HepG2 (cell line): ENCODE measurements around the gene MCF2L. TPM values are rescaled to one million over a fixed set of nuclear protein-coding genes. Genes with fewer than 3 reads are reported as not detected.
A peak's percentile ranks its signal among the peaks of the same experiment; 100 is the strongest.

Experiments
- GTF2F1 ChIP-seq: fragments of 150-350 bp; IDR thresholded peaks from 2 replicates; pipeline ENCODE4 v1.6.1; 2014; ENCODE audit warnings: low read length
- HNF4G ChIP-seq, 2 experiments: sonication (generic) in 1 of 2; formaldehyde crosslinking in 1 of 2; IDR thresholded peaks; 2 replicates each; pipeline versions ENCODE4 v1.4.0 to v1.6.1; 2011 to 2020; ENCODE audit warnings: borderline replicate concordance in 2 of 2, low read depth in 2 of 2, mild to moderate bottlenecking in 2 of 2, low read length in 1 of 2, missing genetic modification reagents in 1 of 2, moderate library complexity in 1 of 2
- MBD4 ChIP-seq: IDR thresholded peaks from 2 replicates; pipeline ENCODE4 v1.6.1; 2012; ENCODE audit warnings: low read length, inconsistent platforms, borderline replicate concordance
- MIER2 ChIP-seq: IDR thresholded peaks from 2 replicates; pipeline ENCODE4 v1.6.1; 2016; ENCODE audit warnings: missing biosample characterization, missing genetic modification reagents
- ZKSCAN5 ChIP-seq: sonication (generic); formaldehyde crosslinking; IDR thresholded peaks from 2 replicates; pipeline ENCODE4 v1.5.1; 2020; ENCODE audit warnings: mild to moderate bottlenecking, missing genetic modification reagents
- ZNF225 ChIP-seq: sonication (generic); formaldehyde crosslinking; IDR thresholded peaks from 2 replicates; pipeline ENCODE4 v1.4.0; 2020; ENCODE audit warnings: mild to moderate bottlenecking, missing genetic modification reagents
- ZNF253 ChIP-seq: sonication (generic); formaldehyde crosslinking; IDR thresholded peaks from 2 replicates; pipeline ENCODE4 v1.8.0; 2022; ENCODE audit warnings: mild to moderate bottlenecking, missing genetic modification reagents, borderline replicate concordance
- ZNF367 ChIP-seq: sonication (generic); formaldehyde crosslinking; IDR thresholded peaks from 2 replicates; pipeline ENCODE4 v1.4.0; 2020; ENCODE audit warnings: missing genetic modification reagents, borderline replicate concordance
- ZNF768 ChIP-seq: sonication (generic); formaldehyde crosslinking; IDR thresholded peaks from 2 replicates; pipeline ENCODE4 v1.4.0; 2020; ENCODE audit warnings: missing genetic modification reagents
- polyA plus RNA-seq, 8 experiments: library from polyadenylated mRNA; depleted of rRNA in 3 of 8; stranded (reverse) in 7 of 8; unstranded in 1 of 8; fragments of >200 nt; fragmentation: Illumina TruSeq in 4 of 8; extraction: Trizol in 4 of 8; gene quantifications; 2 replicates each; pipeline versions ENCODE4 v1.2.1 to v1.2.3, GENCODE V29; 2011 to 2016; ENCODE audit warnings: low read depth in 4 of 8, missing spikeins in 1 of 8, mixed read lengths in 1 of 8; ENCODE audit not compliant: insufficient read depth in 1 of 8
- total RNA-seq, 5 experiments: library from RNA; depleted of rRNA; stranded (reverse); fragments of >200 nt; fragmentation: Illumina TruSeq; extraction: Trizol; gene quantifications; 2 replicates each; pipeline ENCODE4 v1.2.3, GENCODE V29; 2016; ENCODE audit warnings: low read depth in 1 of 5
- TF ChIP-seq, protein P1 (sequence below): sonication (generic); formaldehyde crosslinking; IDR thresholded peaks from 2 replicates; pipeline ENCODE4 v1.5.0; 2020; ENCODE audit warnings: missing genetic modification reagents
- TF ChIP-seq, protein P2 (sequence below): sonication (generic); formaldehyde crosslinking; IDR thresholded peaks from 2 replicates; pipeline ENCODE4 v1.4.0; 2020; ENCODE audit warnings: mild to moderate bottlenecking, missing genetic modification reagents, borderline replicate concordance
- TF ChIP-seq, protein P3 (sequence below): sonication (generic); formaldehyde crosslinking; IDR thresholded peaks from 2 replicates; pipeline ENCODE4 v1.5.0; 2020; ENCODE audit warnings: missing genetic modification reagents, mild to moderate bottlenecking, borderline replicate concordance
- TF ChIP-seq, protein P4 (sequence below): sonication (generic); formaldehyde crosslinking; IDR thresholded peaks from 2 replicates; pipeline ENCODE4 v1.8.0; 2023; ENCODE audit warnings: mild to moderate bottlenecking, missing genetic modification reagents
- TF ChIP-seq, protein P5 (sequence below): sonication (generic); formaldehyde crosslinking; IDR thresholded peaks from 2 replicates; pipeline ENCODE4 v1.5.1; 2020; ENCODE audit warnings: missing genetic modification reagents, mild to moderate bottlenecking, borderline replicate concordance
- TF ChIP-seq, protein P6 (sequence below): sonication (generic); formaldehyde crosslinking; IDR thresholded peaks from 2 replicates; pipeline ENCODE4 v1.9.0; 2021; ENCODE audit warnings: missing genetic modification reagents, borderline replicate concordance

Gene MCF2L
- total and polyA plus RNA-seq, 2 of the 13 experiments (the other 11 are each of a cell fraction or from before 2014, with no cell fraction given) = 19.4 to 28.4 TPM

DNA sequence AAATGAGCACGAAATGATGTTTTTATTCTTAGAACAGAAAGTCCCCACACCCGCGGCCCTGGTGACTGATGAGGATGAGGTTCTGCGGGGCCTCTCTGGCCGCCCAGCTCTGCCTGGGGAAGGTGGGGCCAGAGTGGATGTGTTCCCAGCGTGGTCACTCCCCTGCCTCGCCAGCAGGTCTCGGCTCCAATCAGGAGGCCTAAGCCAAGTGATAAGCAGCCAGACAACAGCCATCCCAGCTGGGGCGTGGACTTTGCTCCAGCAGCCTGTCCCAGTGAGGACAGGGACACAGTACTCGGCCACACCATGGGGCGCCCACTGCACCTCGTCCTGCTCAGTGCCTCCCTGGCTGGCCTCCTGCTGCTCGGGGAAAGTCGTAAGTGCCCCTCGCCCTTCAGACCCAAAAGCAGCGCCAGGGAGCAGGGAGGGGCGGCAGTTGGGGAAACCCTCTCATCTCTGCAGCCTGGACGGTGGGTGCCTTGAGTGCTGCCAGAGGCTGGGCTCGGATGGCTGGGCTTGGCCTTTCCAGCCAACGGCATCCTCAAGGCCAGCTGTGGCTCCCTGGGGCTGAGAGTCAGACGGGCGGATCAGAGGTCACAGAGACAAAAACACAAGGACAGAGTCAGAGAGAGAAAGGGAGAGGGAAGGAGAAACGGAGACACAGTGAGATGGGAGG is 153.7 kb downstream of the MCF2L start, which contains the start of gene F10 (continued):
- TF ChIP-seq ZKSCAN5 (CRISPR knock-in tag) (peak; percentile 57), HNF4G (IDR thresholded peaks at IDR 0.05; ENCODE audit: borderline replicate concordance, low read depth, low read length) (peak; percentile 95), HNF4G (CRISPR knock-in tag; IDR thresholded peaks at IDR 0.05; ENCODE audit: borderline replicate concordance, low read depth) (peak; percentile 97), GTF2F1 (no peak), ZNF253 (CRISPR knock-in tag) (0 out of 2 replicates have a peak, but pooled peaks have one; percentile 50), ZNF225 (CRISPR knock-in tag) (peak; percentile 78), MBD4 (no peak), ZNF367 (peak; percentile 66; the same call in 1 of the 2 replicates), ZNF768 (CRISPR knock-in tag) (peak; percentile 74), MIER2 (no peak)
- TF ChIP-seq, protein P1, sequence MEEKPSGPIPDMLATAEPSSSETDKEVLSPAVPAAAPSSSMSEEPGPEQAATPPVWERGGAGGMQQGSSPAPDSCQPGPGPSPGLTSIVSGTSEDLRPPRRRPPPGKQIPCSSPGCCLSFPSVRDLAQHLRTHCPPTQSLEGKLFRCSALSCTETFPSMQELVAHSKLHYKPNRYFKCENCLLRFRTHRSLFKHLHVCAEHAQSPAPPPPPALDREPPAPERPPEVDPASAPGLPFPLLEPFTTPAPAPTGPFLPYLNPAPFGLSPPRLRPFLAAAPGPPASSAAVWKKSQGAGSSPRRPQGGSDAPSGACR (CRISPR knock-in tag) = no peak
- TF ChIP-seq, protein P2, sequence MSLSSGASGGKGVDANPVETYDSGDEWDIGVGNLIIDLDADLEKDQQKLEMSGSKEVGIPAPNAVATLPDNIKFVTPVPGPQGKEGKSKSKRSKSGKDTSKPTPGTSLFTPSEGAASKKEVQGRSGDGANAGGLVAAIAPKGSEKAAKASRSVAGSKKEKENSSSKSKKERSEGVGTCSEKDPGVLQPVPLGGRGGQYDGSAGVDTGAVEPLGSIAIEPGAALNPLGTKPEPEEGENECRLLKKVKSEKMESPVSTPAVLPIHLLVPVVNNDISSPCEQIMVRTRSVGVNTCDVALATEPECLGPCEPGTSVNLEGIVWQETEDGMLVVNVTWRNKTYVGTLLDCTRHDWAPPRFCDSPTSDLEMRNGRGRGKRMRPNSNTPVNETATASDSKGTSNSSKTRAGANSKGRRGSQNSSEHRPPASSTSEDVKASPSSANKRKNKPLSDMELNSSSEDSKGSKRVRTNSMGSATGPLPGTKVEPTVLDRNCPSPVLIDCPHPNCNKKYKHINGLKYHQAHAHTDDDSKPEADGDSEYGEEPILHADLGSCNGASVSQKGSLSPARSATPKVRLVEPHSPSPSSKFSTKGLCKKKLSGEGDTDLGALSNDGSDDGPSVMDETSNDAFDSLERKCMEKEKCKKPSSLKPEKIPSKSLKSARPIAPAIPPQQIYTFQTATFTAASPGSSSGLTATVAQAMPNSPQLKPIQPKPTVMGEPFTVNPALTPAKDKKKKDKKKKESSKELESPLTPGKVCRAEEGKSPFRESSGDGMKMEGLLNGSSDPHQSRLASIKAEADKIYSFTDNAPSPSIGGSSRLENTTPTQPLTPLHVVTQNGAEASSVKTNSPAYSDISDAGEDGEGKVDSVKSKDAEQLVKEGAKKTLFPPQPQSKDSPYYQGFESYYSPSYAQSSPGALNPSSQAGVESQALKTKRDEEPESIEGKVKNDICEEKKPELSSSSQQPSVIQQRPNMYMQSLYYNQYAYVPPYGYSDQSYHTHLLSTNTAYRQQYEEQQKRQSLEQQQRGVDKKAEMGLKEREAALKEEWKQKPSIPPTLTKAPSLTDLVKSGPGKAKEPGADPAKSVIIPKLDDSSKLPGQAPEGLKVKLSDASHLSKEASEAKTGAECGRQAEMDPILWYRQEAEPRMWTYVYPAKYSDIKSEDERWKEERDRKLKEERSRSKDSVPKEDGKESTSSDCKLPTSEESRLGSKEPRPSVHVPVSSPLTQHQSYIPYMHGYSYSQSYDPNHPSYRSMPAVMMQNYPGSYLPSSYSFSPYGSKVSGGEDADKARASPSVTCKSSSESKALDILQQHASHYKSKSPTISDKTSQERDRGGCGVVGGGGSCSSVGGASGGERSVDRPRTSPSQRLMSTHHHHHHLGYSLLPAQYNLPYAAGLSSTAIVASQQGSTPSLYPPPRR (CRISPR knock-in tag) = peak; percentile 76; the same call in 1 of the 2 replicates
- TF ChIP-seq, protein P3, sequence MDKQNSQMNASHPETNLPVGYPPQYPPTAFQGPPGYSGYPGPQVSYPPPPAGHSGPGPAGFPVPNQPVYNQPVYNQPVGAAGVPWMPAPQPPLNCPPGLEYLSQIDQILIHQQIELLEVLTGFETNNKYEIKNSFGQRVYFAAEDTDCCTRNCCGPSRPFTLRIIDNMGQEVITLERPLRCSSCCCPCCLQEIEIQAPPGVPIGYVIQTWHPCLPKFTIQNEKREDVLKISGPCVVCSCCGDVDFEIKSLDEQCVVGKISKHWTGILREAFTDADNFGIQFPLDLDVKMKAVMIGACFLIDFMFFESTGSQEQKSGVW (CRISPR knock-in tag) = no peak
- TF ChIP-seq, protein P4, sequence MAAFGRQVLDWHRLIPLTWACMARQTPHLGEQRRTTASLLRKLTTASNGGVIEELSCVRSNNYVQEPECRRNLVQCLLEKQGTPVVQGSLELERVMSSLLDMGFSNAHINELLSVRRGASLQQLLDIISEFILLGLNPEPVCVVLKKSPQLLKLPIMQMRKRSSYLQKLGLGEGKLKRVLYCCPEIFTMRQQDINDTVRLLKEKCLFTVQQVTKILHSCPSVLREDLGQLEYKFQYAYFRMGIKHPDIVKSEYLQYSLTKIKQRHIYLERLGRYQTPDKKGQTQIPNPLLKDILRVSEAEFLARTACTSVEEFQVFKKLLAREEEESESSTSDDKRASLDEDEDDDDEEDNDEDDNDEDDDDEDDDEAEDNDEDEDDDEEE (CRISPR knock-in tag) = peak; percentile 89
- TF ChIP-seq, protein P5, sequence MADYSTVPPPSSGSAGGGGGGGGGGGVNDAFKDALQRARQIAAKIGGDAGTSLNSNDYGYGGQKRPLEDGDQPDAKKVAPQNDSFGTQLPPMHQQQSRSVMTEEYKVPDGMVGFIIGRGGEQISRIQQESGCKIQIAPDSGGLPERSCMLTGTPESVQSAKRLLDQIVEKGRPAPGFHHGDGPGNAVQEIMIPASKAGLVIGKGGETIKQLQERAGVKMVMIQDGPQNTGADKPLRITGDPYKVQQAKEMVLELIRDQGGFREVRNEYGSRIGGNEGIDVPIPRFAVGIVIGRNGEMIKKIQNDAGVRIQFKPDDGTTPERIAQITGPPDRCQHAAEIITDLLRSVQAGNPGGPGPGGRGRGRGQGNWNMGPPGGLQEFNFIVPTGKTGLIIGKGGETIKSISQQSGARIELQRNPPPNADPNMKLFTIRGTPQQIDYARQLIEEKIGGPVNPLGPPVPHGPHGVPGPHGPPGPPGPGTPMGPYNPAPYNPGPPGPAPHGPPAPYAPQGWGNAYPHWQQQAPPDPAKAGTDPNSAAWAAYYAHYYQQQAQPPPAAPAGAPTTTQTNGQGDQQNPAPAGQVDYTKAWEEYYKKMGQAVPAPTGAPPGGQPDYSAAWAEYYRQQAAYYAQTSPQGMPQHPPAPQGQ (CRISPR knock-in tag) = no peak; the same call in 1 of the 2 replicates
- TF ChIP-seq, protein P6, sequence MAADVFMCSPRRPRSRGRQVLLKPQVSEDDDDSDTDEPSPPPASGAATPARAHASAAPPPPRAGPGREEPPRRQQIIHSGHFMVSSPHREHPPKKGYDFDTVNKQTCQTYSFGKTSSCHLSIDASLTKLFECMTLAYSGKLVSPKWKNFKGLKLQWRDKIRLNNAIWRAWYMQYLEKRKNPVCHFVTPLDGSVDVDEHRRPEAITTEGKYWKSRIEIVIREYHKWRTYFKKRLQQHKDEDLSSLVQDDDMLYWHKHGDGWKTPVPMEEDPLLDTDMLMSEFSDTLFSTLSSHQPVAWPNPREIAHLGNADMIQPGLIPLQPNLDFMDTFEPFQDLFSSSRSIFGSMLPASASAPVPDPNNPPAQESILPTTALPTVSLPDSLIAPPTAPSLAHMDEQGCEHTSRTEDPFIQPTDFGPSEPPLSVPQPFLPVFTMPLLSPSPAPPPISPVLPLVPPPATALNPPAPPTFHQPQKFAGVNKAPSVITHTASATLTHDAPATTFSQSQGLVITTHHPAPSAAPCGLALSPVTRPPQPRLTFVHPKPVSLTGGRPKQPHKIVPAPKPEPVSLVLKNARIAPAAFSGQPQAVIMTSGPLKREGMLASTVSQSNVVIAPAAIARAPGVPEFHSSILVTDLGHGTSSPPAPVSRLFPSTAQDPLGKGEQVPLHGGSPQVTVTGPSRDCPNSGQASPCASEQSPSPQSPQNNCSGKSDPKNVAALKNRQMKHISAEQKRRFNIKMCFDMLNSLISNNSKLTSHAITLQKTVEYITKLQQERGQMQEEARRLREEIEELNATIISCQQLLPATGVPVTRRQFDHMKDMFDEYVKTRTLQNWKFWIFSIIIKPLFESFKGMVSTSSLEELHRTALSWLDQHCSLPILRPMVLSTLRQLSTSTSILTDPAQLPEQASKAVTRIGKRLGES (CRISPR knock-in tag) = no peak
